Middle frontal gyrus (tissue), 1 donor: ENCODE data around the gene MBTPS1.

Source experiments
- DNase-seq: peaks from one replicate; pipeline ENCODE4 v3.0.0-alpha.2; 2015; ENCODE audit warnings: low spot score; ENCODE audit errors: extremely low spot score

MBTPS1 gene

GRCh38 chr16:84116720-84117493, at the start of gene MBTPS1:
MBTPS1 (minus strand) TSS chr16:84116942; CDS start chr16:84101783, 15,159 bp downstream.
- peak; percentile 99 for DNase-seq

- no peak for DNase-seq
Observed at GRCh38 chr16:84165746-84166145, 49.0 kb upstream of the MBTPS1 start.

DNA sequence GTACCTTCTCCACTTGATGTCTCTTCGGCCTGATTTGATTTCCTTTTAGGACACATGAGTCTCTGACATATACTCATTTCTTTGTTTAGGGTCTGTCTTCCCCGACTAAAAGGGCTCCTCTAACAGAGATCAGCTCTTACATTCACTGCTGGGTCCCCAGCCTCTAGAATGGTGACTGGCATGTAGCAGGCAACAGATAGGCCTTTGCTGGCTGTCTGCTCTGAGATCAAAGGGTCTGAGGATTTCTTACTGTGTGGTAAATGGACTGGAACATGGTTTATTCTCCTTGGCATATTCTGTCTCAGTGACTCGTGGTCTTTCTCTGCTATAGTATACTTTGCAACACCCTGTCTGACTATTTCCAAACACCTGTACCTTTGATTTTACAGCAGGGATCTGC, 45.1 kb upstream of the MBTPS1 start:
- no peak for DNase-seq

DNA sequence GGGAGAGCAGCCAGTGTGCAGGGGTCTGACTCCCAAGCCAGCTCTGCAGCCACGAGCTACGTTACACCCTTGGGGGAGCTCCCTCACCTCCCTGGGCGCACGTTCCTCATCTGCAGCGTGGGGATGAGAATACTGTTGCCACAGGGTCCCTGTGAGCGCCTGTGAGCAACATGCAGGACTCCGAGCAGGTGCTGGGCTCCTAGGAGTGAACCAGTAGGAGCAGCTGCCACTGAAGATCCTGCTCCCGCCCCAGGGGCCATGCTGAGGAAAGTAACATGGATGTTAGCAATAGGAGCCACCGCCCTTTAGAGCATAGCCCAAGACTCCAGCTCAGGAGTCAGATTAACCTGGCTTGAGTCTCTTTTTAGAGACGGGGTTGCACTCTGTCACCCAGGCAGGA, 44.3 kb upstream of the MBTPS1 start:
- no peak for DNase-seq

GRCh38 chr16:84159800-84160199, 43.1 kb upstream of the MBTPS1 start:
- DNase-seq: no peak

- DNase-seq: no peak
Observed at GRCh38 chr16:84159007-84159406, 42.3 kb upstream of the MBTPS1 start.

GRCh38 chr16:84156342-84156784, 39.6 kb upstream of the MBTPS1 start:
- DNase-seq: no peak

GRCh38 chr16:84155771-84156170, 39.0 kb upstream of the MBTPS1 start:
- DNase-seq: no peak

- no peak for DNase-seq
Observed at GRCh38 chr16:84155226-84155625, 38.5 kb upstream of the MBTPS1 start.

- no peak for DNase-seq
Observed at GRCh38 chr16:84153660-84154214, 37.0 kb upstream of the MBTPS1 start.

- no peak for DNase-seq
Observed at GRCh38 chr16:84150926-84151325, 34.2 kb upstream of the MBTPS1 start.

- peak; percentile 80 for DNase-seq
Observed at GRCh38 chr16:84144859-84145639, 28.3 kb upstream of the MBTPS1 start, which contains the start of the genes DNAAF1 and HSDL1. DNAAF1 (plus strand) TSS chr16:84145308; CDS start chr16:84145441, 133 bp downstream. HSDL1 (minus strand) TSS chr16:84145177; CDS start chr16:84131321, 13,856 bp downstream.

GRCh38 chr16:84144209-84144858, 27.6 kb upstream of the MBTPS1 start:
- DNase-seq: no peak

DNA sequence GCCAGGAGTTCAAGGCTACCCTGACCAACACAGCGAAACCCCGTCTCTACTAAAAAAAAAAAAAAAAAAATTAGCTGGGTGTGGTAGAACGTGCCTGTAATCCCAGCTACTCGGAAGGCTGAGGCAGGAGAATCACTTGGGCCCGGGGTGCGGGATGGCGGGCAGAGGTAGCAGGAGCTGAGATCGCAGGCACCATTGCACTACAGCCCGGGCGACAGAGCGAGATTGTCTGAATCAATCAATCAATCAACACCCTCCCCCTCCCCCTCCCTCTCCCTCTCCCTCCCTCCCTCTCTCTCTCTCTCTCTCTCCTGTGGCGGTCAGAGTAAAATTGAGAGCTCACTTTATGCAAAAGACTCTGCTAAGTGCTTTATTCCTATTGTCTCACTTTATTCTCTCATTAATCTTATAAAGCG, 27.1 kb upstream of the MBTPS1 start:
- no peak for DNase-seq

- DNase-seq: no peak
Observed at GRCh38 chr16:84143081-84143480, 26.3 kb upstream of the MBTPS1 start.

GRCh38 chr16:84141143-84141670, 24.5 kb upstream of the MBTPS1 start:
- no peak for DNase-seq

DNA sequence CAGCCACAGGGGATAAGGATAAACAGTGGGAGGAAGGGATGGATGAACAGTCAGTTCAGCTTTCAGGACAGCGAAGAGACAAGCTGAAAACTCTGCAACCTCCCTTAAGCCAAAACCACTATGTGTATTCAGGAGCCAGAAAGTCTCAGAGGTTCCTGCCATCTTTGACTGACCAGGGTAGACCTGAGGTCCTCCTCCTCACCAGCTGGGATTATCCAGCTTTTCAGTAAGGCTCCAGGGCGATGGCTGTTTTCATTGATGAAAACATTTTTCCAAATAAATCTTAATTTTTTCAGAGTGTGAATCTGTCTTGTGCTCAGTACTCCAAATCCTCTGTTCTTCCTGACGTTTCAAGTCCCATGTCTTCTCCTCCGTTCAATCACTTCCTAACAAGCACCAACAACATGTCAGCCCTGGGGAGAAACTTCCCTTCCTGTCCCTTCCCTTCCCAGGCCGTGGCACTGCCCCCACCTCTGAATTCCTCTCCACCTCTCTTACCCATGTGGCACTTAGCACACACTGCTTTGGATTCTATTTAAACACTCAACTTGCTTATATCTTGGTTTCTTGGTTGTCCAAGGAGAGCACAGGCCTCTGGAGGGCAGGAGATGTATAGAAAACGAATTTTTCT, 23.0 kb upstream of the MBTPS1 start:
- no peak for DNase-seq

- no peak for DNase-seq
Observed at GRCh38 chr16:84138824-84139627, 22.3 kb upstream of the MBTPS1 start.

DNA sequence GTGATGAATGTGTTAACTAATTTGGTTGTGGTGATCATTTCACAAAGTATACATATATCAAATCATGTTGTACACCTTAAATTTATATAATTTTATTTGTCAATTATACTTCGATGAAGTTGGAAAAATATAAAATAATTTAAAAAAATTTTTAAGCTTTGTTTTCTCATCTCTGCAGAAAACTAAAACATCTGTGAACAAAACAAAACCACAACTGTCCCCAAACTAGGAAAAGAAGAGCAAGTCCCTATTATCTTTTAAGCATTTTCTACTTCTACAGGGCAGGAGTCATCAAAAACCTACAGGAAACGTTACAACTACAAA, 21.7 kb upstream of the MBTPS1 start:
- no peak for DNase-seq

- no peak for DNase-seq
Observed at GRCh38 chr16:84137769-84138357, 21.1 kb upstream of the MBTPS1 start.
